GM06990 (cell line): ENCODE data around the gene SSU72.

Experiments
- DNase-seq: peaks from one replicate; pipeline ENCODE4 v3.0.0-alpha.2; 2011; ENCODE audit not compliant: insufficient read length; ENCODE audit errors: extremely low read depth
- H3K27me3 ChIP-seq: replicated peaks from 2 replicates; pipeline ENCODE4 v1.6.0; 2011; ENCODE audit warnings: low read length; ENCODE audit not compliant: control insufficient read depth, insufficient read depth
- H3K36me3 ChIP-seq: 2 replicates; pipeline ENCODE4 v1.5.1; 2011; ENCODE audit warnings: low read length; ENCODE audit not compliant: control insufficient read depth, insufficient read depth
- H3K4me3 ChIP-seq: replicated peaks from 2 replicates; pipeline ENCODE4 v1.5.1; 2011; ENCODE audit warnings: low read depth, mild to moderate bottlenecking, control low read depth, low read length
- CTCF ChIP-seq: IDR thresholded peaks from 2 replicates; pipeline ENCODE4 v1.5.1; 2011; ENCODE audit warnings: low read length, control low read depth, mild to moderate bottlenecking, inconsistent platforms; ENCODE audit not compliant: insufficient read depth, poor library complexity, severe bottlenecking

Gene SSU72

GRCh38 chr1:1614204-1614953 lies 39.7 kb upstream of the SSU72 start:
- no peak for TF ChIP-seq CTCF
- H3K36me3 ChIP-seq: 0 out of 2 replicates have a peak, but pooled peaks cover 2% of the 10 kb centered on the region
- no peaks in the 10 kb centered on the region for H3K27me3 ChIP-seq
- H3K4me3 ChIP-seq: peak overlapping the region; percentile 98
- DNase-seq: peak; percentile 44

GRCh38 chr1:1613509-1614082 lies 38.9 kb upstream of the SSU72 start:
- H3K4me3 ChIP-seq: peak overlapping the region; percentile 98; the same call in 1 of the 2 replicates

GRCh38 chr1:1612104-1612400 lies 37.4 kb upstream of the SSU72 start:
- no peaks in the 10 kb centered on the region for H3K36me3 ChIP-seq
- TF ChIP-seq CTCF: no peak
- H3K27me3 ChIP-seq: no peaks in the 10 kb centered on the region
- H3K4me3 ChIP-seq: no peak overlapping the region
- DNase-seq: no peak

More at GRCh38 chr1:1613509-1614082, 38.9 kb upstream of the SSU72 start:
- 0 out of 2 replicates have a peak, but pooled peaks cover 2% of the 10 kb centered on the region for H3K36me3 ChIP-seq
- TF ChIP-seq CTCF: no peak
- DNase-seq: no peak
- no peaks in the 10 kb centered on the region for H3K27me3 ChIP-seq

DNA sequence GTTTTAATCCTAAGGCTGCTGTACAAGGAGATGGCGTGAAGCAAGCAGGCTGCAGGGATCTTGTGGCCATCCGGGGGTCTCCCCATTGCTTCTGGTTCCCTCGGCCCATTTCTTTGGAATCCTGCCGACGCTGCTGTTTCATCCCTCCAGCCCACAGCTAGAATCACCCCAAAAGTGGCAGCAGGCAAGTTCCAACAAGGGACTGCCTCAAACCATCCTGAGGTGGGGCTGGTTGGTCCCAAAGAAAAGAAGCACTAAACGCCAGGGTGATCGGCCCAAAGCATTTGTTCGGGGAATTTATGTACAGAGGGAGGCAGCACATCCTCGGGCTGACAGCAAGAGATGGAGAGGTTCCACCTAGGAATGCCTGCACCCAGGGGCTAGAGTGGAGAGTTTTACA lies 36.1 kb upstream of the SSU72 start:
- Histone ChIP-seq H3K36me3 (no peaks in the 10 kb centered on the region), H3K27me3 (no peaks in the 10 kb centered on the region), H3K4me3 (no peak overlapping the region)
- no peak for TF ChIP-seq CTCF
- no peak for DNase-seq

DNA sequence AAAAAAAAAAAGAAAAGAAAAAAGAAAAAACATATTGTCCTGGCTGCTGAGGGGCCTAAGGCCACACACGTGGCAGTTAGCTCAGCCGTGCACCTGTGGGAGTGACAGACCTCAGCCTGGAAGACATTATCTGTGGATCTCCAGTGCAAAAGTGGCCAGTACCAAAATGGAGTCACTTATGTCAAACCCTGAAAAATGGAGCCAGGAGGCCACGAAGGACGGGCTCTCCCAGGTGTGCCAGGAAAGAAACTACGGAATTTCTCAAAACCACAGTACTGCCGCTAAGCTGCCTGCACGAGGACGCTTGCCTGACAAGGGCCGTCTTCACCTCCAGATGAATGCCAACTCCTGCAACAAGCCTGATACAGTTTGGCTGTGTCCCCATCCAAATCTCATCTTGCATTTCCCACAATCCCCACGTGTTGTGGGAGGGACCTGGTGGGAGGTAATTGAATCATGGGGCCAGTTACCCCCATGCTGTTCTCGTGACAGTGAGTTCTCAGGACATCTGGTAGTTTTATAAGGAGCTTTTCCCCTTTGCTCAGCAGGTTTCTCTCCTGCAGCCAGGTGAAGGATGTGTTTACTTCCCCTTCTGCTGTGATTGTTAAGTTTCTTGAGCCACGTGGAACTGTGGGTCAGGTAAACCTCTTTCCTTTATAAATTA lies 35.3 kb upstream of the SSU72 start:
- TF ChIP-seq CTCF: no peak
- Histone ChIP-seq H3K27me3 (no peaks in the 10 kb centered on the region), H3K36me3 (no peaks in the 10 kb centered on the region), H3K4me3 (no peak overlapping the region)
- DNase-seq: no peak
